CD4-positive, alpha-beta T cell treated with Interleukin-6 for 4 hours (primary cell): ENCODE results near the gene PLXNC1.
"Not testable (repeated sequence)": the region's sequence is repeated elsewhere in the genome, so short reads cannot be mapped to it uniquely, and the experiment has no call there.

Experiments
- DNase-seq: peaks from one replicate; pipeline ENCODE4 v3.0.0-alpha.2; 2020; ENCODE audit warnings: mixed read lengths

Gene PLXNC1

GRCh38 chr12:94305130-94305957 is 157.0 kb downstream of the PLXNC1 start:
- DNase-seq: no peak

- DNase-seq: no peak
Measured at GRCh38 chr12:94308612-94309011, 160.2 kb downstream of the PLXNC1 start.

- DNase-seq: no peak
Measured at GRCh38 chr12:94309373-94309772, 161.0 kb downstream of the PLXNC1 start.

- no peak for DNase-seq
Measured at GRCh38 chr12:94312378-94312777, 164.0 kb downstream of the PLXNC1 start.

- DNase-seq: not testable (repeated sequence)
Measured at GRCh38 chr12:94316600-94316999, 168.2 kb downstream of the PLXNC1 start.

- DNase-seq: no peak
Measured at GRCh38 chr12:94318181-94318580, 169.8 kb downstream of the PLXNC1 start.

- no peak for DNase-seq
Measured at GRCh38 chr12:94320109-94320508, 171.7 kb downstream of the PLXNC1 start.

- no peak for DNase-seq
Measured at GRCh38 chr12:94322346-94322745, 174.0 kb downstream of the PLXNC1 start.

GRCh38 chr12:94326234-94326633 is 177.9 kb downstream of the PLXNC1 start:
- DNase-seq: no peak

GRCh38 chr12:94326727-94327126 is 178.3 kb downstream of the PLXNC1 start:
- DNase-seq: no peak

GRCh38 chr12:94327809-94328208 is 179.4 kb downstream of the PLXNC1 start:
- no peak for DNase-seq

- no peak for DNase-seq
Measured at GRCh38 chr12:94329366-94329765, 181.0 kb downstream of the PLXNC1 start.

GRCh38 chr12:94333396-94333795 is 185.0 kb downstream of the PLXNC1 start:
- no peak for DNase-seq

- DNase-seq: no peak
Measured at GRCh38 chr12:94336211-94336925, 188.0 kb downstream of the PLXNC1 start.

- no peak for DNase-seq
Measured at GRCh38 chr12:94338006-94338794, 189.8 kb downstream of the PLXNC1 start.

- DNase-seq: no peak
Measured at GRCh38 chr12:94340573-94340972, 192.2 kb downstream of the PLXNC1 start.

GRCh38 chr12:94353130-94353529 is 204.8 kb downstream of the PLXNC1 start:
- no peak for DNase-seq
